CD14-positive monocyte (primary cell): ENCODE results near the gene TOP2A. TPM values are rescaled to one million over a fixed set of nuclear protein-coding genes. Genes with fewer than 3 reads are reported as not detected.

Experiments
- DNase-seq, 3 donors: peaks; one replicate each; pipeline ENCODE4 v3.0.0-alpha.2; 2011 to 2022
- H2AFZ ChIP-seq: 2 replicates; pipeline ENCODE4 v1.6.0; 2012; ENCODE audit warnings: mild to moderate bottlenecking, low read depth, low read length, inconsistent platforms; ENCODE audit not compliant: insufficient read depth, poor library complexity, severe bottlenecking
- H3K27ac ChIP-seq, 2 donors: 1 replicate in 1 of 2; 2 replicates in 1 of 2; pipeline ENCODE4 v1.5.1; 2012 to 2013; ENCODE audit warnings: low read length in 2 of 2, control low read depth in 1 of 2, inconsistent platforms in 1 of 2, low read depth in 1 of 2, mild to moderate bottlenecking in 1 of 2
- H3K27me3 ChIP-seq, 2 donors: one replicate each; pipeline versions ENCODE4 v1.6.0 to v1.6.1; 2011 to 2013; ENCODE audit warnings: low read length in 2 of 2; ENCODE audit not compliant: control insufficient read depth in 2 of 2, insufficient read depth in 2 of 2
- H3K36me3 ChIP-seq, 2 donors: replicated peaks in 1 of 2; 1 replicate in 1 of 2; 2 replicates in 1 of 2; pipeline versions ENCODE4 v1.5.1 to v1.6.1; 2012 to 2013; ENCODE audit warnings: low read length in 2 of 2, control low read depth in 1 of 2, inconsistent platforms in 1 of 2, mild to moderate bottlenecking in 1 of 2; ENCODE audit not compliant: insufficient read depth in 2 of 2, control insufficient read depth in 1 of 2
- H3K4me1 ChIP-seq, 2 donors: 1 replicate in 1 of 2; 2 replicates in 1 of 2; pipeline versions ENCODE4 v1.5.1 to v1.6.1; 2012 to 2013; ENCODE audit warnings: low read length in 2 of 2, control low read depth in 1 of 2, inconsistent platforms in 1 of 2, mild to moderate bottlenecking in 1 of 2, moderate library complexity in 1 of 2; ENCODE audit not compliant: insufficient read depth in 2 of 2, control insufficient read depth in 1 of 2
- H3K4me2 ChIP-seq: replicated peaks from 2 replicates; pipeline ENCODE3; 2012; ENCODE audit warnings: low read length, moderate library complexity, mild to moderate bottlenecking; ENCODE audit not compliant: poor library complexity, severe bottlenecking; ENCODE audit errors: extremely low read depth
- H3K4me3 ChIP-seq, 3 experiments: fragments of 200-600 bp in 1 of 3; sonication (generic) in 1 of 3; replicated peaks in 1 of 3; 1 replicate in 2 of 3; 2 replicates in 1 of 3; pipeline ENCODE4 v1.5.1; 2011 to 2013; ENCODE audit warnings: low read length in 3 of 3, mild to moderate bottlenecking in 3 of 3, control low read depth in 2 of 3, low read depth in 2 of 3, inconsistent platforms in 1 of 3, moderate library complexity in 1 of 3
- H3K79me2 ChIP-seq: 2 replicates; pipeline ENCODE4 v1.6.0; 2012; ENCODE audit warnings: mild to moderate bottlenecking, control low read depth, inconsistent platforms, low read length, moderate library complexity; ENCODE audit not compliant: insufficient read depth
- H3K9ac ChIP-seq: 2 replicates; pipeline ENCODE4 v1.6.0; 2017; ENCODE audit warnings: low read length, mild to moderate bottlenecking; ENCODE audit not compliant: insufficient read depth, poor library complexity, severe bottlenecking
- H3K9me3 ChIP-seq, 2 donors: replicated peaks in 1 of 2; 1 replicate in 1 of 2; 2 replicates in 1 of 2; pipeline versions ENCODE4 v1.5.1 to v1.6.1; 2012 to 2013; ENCODE audit warnings: low read length in 2 of 2, control low read depth in 1 of 2; ENCODE audit not compliant: control insufficient read depth in 1 of 2, insufficient read depth in 1 of 2
- H4K20me1 ChIP-seq: 2 replicates; pipeline ENCODE4 v1.6.0; 2012; ENCODE audit warnings: mild to moderate bottlenecking, low read length, control low read depth, moderate library complexity; ENCODE audit not compliant: insufficient read depth
- H3K27ac Mint-ChIP-seq, 7 donors: one replicate each; pipeline ENCODE4 v1.8.0; 2020; ENCODE audit warnings: mild to moderate bottlenecking in 7 of 7, mixed read lengths in 7 of 7, moderate library complexity in 6 of 7, inconsistent platforms in 2 of 7
- H3K27me3 Mint-ChIP-seq, 3 donors: one replicate each; pipeline ENCODE4 v1.8.0; 2021 to 2022; ENCODE audit warnings: low read depth in 3 of 3, mild to moderate bottlenecking in 3 of 3, mixed read lengths in 3 of 3, moderate library complexity in 3 of 3, inconsistent platforms in 1 of 3
- H3K36me3 Mint-ChIP-seq, 2 donors: one replicate each; pipeline ENCODE4 v1.8.0; 2020; ENCODE audit warnings: mixed read lengths in 2 of 2, inconsistent platforms in 1 of 2, mild to moderate bottlenecking in 1 of 2
- H3K4me1 Mint-ChIP-seq: one replicate; pipeline ENCODE4 v1.8.0; 2020; ENCODE audit warnings: mild to moderate bottlenecking, mixed read lengths
- H3K4me3 Mint-ChIP-seq, 2 donors: one replicate each; pipeline ENCODE4 v1.8.0; 2020; ENCODE audit warnings: mild to moderate bottlenecking in 2 of 2, mixed read lengths in 2 of 2, moderate library complexity in 1 of 2
- H3K9me3 Mint-ChIP-seq, 7 donors: one replicate each; pipeline ENCODE4 v1.8.0; 2020 to 2022; ENCODE audit warnings: mixed read lengths in 7 of 7, mild to moderate bottlenecking in 6 of 7, moderate library complexity in 6 of 7, inconsistent platforms in 2 of 7
- WGBS: methylation state at CpG from one replicate; pipeline ENCODE4 v1.1.5; 2013; ENCODE audit warnings: missing lambda C conversion rate; ENCODE audit not compliant: insufficient coverage; 5-methylcytosine and 5-hydroxymethylcytosine counted together
- intact Hi-C, 2 donors: fragments of 100-400 bp; cut with micrococcal nuclease; formaldehyde crosslinking; loops; one replicate each; pipeline versions ENCODE4 v1.15.0 to v1.15.1; 2023
- polyA plus RNA-seq, 3 donors: library from polyadenylated mRNA; depleted of rRNA in 1 of 3; unstranded in 2 of 3; stranded (reverse) in 1 of 3; fragments of 300-500 nt in 2 of 3; fragments of >200 nt in 1 of 3; fragmentation: Illumina TruSeq in 2 of 3; gene quantifications; 1 replicate in 2 of 3; 2 replicates in 1 of 3; pipeline ENCODE4 v1.2.3, GENCODE V29; 2012 to 2021
- TF ChIP-seq, protein P1 (sequence below): fragments of 200-600 bp; IDR thresholded peaks from one replicate; pipeline ENCODE4 v1.8.0; 2022; ENCODE audit warnings: antibody characterized with exemption, mild to moderate bottlenecking

The TOP2A gene
- polyA plus RNA-seq, 3 donors = 0.01 to 0.94 (median 0.28) TPM

DNA sequence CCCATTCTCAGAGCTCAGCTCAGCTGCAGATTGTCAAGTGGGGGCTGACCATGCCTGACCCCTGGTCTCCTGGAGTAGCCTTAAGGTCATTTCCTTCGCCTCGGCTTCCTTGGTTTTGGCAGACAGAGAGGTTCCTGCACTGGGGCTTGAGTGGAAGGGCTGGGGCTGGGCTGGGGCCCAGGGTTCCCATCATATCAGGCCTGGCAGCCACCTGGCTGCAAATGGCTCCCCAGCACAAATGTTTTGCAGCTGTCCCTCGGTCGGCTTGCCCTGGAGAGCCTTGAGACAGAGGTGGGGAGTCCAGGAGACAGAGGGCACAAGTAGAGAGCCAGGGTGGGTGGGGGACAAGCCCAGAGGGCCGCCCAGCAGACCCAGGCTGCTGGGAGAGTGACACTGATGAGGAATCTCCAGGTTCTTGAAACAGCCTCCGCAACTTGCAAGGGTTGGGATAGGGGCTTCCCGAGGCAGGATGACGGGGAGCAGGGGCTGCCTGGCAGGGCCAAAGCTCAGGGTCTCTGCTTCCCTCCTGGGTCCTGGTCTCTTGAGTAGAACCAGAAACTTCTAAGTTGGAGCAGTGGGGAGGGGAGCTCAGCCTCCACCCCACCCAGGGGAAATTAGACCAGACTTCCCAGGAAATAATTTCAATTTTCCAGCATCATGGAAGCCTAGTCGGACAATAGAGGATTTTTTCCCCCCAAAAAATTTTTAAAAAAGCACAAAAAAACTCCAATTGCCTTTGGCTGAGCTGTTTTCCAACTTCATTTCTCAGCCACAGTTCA lies 44.8 kb upstream of the TOP2A start:
- no peak overlapping the region for H3K4me3 ChIP-seq
- H3K27ac ChIP-seq = no peak overlapping the region
- TF ChIP-seq, protein P1, sequence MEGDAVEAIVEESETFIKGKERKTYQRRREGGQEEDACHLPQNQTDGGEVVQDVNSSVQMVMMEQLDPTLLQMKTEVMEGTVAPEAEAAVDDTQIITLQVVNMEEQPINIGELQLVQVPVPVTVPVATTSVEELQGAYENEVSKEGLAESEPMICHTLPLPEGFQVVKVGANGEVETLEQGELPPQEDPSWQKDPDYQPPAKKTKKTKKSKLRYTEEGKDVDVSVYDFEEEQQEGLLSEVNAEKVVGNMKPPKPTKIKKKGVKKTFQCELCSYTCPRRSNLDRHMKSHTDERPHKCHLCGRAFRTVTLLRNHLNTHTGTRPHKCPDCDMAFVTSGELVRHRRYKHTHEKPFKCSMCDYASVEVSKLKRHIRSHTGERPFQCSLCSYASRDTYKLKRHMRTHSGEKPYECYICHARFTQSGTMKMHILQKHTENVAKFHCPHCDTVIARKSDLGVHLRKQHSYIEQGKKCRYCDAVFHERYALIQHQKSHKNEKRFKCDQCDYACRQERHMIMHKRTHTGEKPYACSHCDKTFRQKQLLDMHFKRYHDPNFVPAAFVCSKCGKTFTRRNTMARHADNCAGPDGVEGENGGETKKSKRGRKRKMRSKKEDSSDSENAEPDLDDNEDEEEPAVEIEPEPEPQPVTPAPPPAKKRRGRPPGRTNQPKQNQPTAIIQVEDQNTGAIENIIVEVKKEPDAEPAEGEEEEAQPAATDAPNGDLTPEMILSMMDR = no peak
- no peaks in the 10 kb centered on the region for H3K9me3 Mint-ChIP-seq
- H3K36me3 Mint-ChIP-seq = no peaks in the 10 kb centered on the region
- H3K36me3 ChIP-seq = no peaks in the 10 kb centered on the region
- H3K9ac ChIP-seq = no peak overlapping the region
- H3K27me3 ChIP-seq = no peaks in the 10 kb centered on the region
- no peak overlapping the region for H3K4me3 Mint-ChIP-seq
- no peaks in the 10 kb centered on the region for H3K4me1 ChIP-seq
- peaks cover 8 to 13% (median 10%) of the 10 kb centered on the region in 3 donors for H3K27me3 Mint-ChIP-seq
- H3K4me1 Mint-ChIP-seq = no peaks in the 10 kb centered on the region
- no peaks in the 10 kb centered on the region for H4K20me1 ChIP-seq
- no peaks in the 10 kb centered on the region for H3K79me2 ChIP-seq
- WGBS = 92% methylated on average over 7 of the region's 9 CpGs
- DNase-seq = no peak
- H3K9me3 ChIP-seq = no peaks in the 10 kb centered on the region
- intact Hi-C loops = no loop called here
- H2AFZ ChIP-seq = no peak overlapping the region
- peak overlapping the region in 1 of 7 donors; percentile 51 for H3K27ac Mint-ChIP-seq
- H3K4me2 ChIP-seq = no peak overlapping the region

DNA sequence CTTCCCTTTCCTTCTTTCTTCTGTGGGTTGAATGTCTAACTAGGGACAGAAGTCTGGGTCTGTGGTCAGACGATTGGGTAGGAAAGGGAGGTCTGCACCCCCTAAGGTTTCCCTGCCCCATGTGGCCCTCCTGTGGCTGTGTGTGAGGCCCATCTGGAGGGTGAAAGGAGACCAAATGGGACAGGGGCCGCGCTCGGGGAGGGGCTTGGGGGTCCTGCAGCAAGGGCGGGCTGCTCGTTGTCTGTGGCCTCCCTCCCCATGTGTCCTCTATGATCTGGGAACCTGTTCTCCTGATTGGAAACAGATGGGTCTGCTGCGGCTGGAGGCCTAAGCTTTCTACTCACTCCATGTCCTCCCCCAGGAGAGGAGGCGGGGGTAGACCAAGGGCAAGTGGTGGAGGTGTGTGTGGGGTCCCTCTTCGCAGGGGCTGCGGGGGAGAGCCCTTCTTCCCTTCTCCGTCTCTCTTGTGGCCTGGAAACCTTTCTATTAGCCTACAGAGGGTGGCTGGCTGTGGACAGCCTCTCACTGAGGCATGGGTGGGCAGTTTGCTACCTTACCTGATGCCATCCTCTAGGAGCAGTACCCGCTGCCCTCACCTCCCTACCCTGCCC lies 44.1 kb upstream of the TOP2A start:
- H3K27ac Mint-ChIP-seq = no peak overlapping the region
- Histone ChIP-seq H3K27me3 (no peaks in the 10 kb centered on the region), H2AFZ (no peak overlapping the region), H3K27ac (no peak overlapping the region), H3K4me1 (no peaks in the 10 kb centered on the region), H4K20me1 (no peaks in the 10 kb centered on the region), H3K9ac (no peak overlapping the region), H3K4me3 (no peak overlapping the region), H3K79me2 (no peaks in the 10 kb centered on the region), H3K4me2 (no peak overlapping the region), H3K36me3 (no peaks in the 10 kb centered on the region), H3K9me3 (no peaks in the 10 kb centered on the region)
- TF ChIP-seq, protein P1 = no peak
- no peaks in the 10 kb centered on the region for H3K4me1 Mint-ChIP-seq
- H3K36me3 Mint-ChIP-seq = no peaks in the 10 kb centered on the region
- no CpG with 5 or more reads among the region's 12 CpGs for WGBS
- DNase-seq = no peak
- no peaks in the 10 kb centered on the region for H3K9me3 Mint-ChIP-seq
- intact Hi-C loops = no loop called here
- H3K27me3 Mint-ChIP-seq = peaks cover 8 to 14% (median 13%) of the 10 kb centered on the region in 3 donors
- H3K4me3 Mint-ChIP-seq = no peak overlapping the region
